ENCODE data around the gene CORO6. TPM values are rescaled to one million over a fixed set of nuclear protein-coding genes. Genes with fewer than 3 reads are reported as not detected.

Gene CORO6
- total RNA-seq, 1 experiment from 2014 or later: 35.0 TPM

DNA sequence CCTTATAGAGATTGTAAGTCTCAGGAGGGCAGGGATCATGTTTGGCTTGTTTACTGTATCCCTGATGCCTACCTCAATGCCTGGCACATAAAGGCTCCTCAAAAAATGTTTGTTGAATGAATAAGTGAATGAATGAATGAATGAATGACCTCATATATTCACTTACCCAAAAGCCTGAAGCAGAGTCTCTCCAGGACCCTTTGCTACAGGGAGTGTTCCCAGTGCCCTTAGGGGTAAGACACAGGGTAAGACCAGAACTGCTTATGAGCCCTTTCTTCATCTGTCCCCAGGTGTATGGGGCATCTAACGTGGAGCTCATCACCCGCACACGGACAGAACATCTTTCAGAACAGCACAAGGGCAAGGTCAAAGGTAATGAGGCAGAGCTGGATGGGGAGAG is 12.3 kb downstream of the CORO6 start:
- POLR2A ChIA-PET (ENCODE audit: unreplicated experiment): no interaction called here
- H4K20me1 ChIP-seq (ENCODE audit: insufficient read depth): 0 out of 2 replicates have a peak, but pooled peaks cover 3% of the 10 kb centered on the region
- intact Hi-C loops (cut with micrococcal nuclease; ENCODE audit: unreplicated experiment): no loop called here
- BruUV-seq (replicated peaks): no TSS peak
- H3K4me1 ChIP-seq (replicated peaks; ENCODE audit: insufficient read depth): no peaks in the 10 kb centered on the region
- H3K79me2 ChIP-seq (ENCODE audit: low read depth): no peaks in the 10 kb centered on the region
- no peak overlapping the region for H3K4me2 ChIP-seq
- no peaks in the 10 kb centered on the region for H3K36me3 ChIP-seq (ENCODE audit: low read depth)
- no peak overlapping the region for H3K4me3 ChIP-seq
- no peak for DNase-seq
- H3K9me2 ChIP-seq (ENCODE audit: insufficient read depth): no peaks in the 10 kb centered on the region
- CTCF ChIA-PET: interaction anchor here (0.6 kb wide), 1 partner anchor 198 kb away, joined by 10 read pairs; no protein-coding TSS in a partner anchor
- no peaks in the 10 kb centered on the region; the same call in 1 of the 2 replicates for H3F3A ChIP-seq (ENCODE audit: insufficient read depth, low read depth)
- TF ChIP-seq EZH2 (IDR thresholded peaks at IDR 0.05; ENCODE audit: low read depth) (no peak), CTCF (conservative IDR thresholded peaks at IDR 0.05) (no peak)
- H3K27ac ChIP-seq: no peak overlapping the region
- H2AFZ ChIP-seq: no peak overlapping the region
- no peaks in the 10 kb centered on the region for H3K9me3 ChIP-seq (ENCODE audit: insufficient read depth, low read depth)
- H3K27me3 ChIP-seq (ENCODE audit: insufficient read depth, low read depth): no peaks in the 10 kb centered on the region

DNA sequence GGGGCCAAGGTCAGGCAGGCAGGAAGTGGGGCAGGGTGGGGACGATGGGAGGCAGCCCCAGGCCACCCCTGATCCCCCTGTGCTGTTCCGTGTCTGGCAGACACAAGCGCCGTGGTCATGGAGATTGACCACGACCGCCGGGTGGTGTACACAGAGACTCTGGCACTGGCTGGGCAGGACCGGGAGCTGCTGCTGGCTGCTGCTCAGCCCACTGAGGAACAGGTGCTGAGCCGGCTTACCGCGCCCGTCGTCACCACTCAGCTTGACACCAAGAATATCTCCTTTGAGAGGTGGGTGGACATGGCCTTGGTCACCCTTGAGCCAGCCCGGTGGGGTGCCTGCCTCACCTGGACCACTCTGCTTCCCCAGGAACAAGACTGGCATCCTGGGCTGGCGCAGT is 13.7 kb downstream of the CORO6 start:
- POLR2A ChIA-PET (ENCODE audit: unreplicated experiment): no interaction called here
- Histone ChIP-seq H3F3A (ENCODE audit: insufficient read depth, low read depth) (no peaks in the 10 kb centered on the region; the same call in 1 of the 2 replicates), H4K20me1 (ENCODE audit: insufficient read depth) (0 out of 2 replicates have a peak, but pooled peaks cover 3% of the 10 kb centered on the region), H3K4me3 (no peak overlapping the region), H3K4me2 (no peak overlapping the region), H3K36me3 (ENCODE audit: low read depth) (no peaks in the 10 kb centered on the region), H3K9me3 (ENCODE audit: insufficient read depth, low read depth) (no peaks in the 10 kb centered on the region), H3K79me2 (ENCODE audit: low read depth) (no peaks in the 10 kb centered on the region; the same call in 1 of the 2 replicates), H3K4me1 (replicated peaks; ENCODE audit: insufficient read depth) (no peaks in the 10 kb centered on the region), H3K9me2 (ENCODE audit: insufficient read depth) (no peaks in the 10 kb centered on the region), H3K27ac (no peak overlapping the region), H3K27me3 (ENCODE audit: insufficient read depth, low read depth) (no peaks in the 10 kb centered on the region), H2AFZ (no peak overlapping the region)
- no peak for TF ChIP-seq EZH2 (IDR thresholded peaks at IDR 0.05; ENCODE audit: low read depth)
- TF ChIP-seq CTCF (conservative IDR thresholded peaks at IDR 0.05): no peak
- no TSS peak for BruUV-seq (replicated peaks)
- CTCF ChIA-PET: no interaction called here
- no peak for DNase-seq
- intact Hi-C loops (cut with micrococcal nuclease; ENCODE audit: unreplicated experiment): no loop called here

- Histone ChIP-seq H4K20me1 (ENCODE audit: insufficient read depth) (0 out of 2 replicates have a peak, but pooled peaks cover 3% of the 10 kb centered on the region), H3K4me2 (no peak overlapping the region), H3K27ac (no peak overlapping the region), H3K27me3 (ENCODE audit: insufficient read depth, low read depth) (no peaks in the 10 kb centered on the region), H3K4me3 (no peak overlapping the region), H3K79me2 (ENCODE audit: low read depth) (no peaks in the 10 kb centered on the region; the same call in 1 of the 2 replicates), H3K4me1 (replicated peaks; ENCODE audit: insufficient read depth) (no peaks in the 10 kb centered on the region), H3K36me3 (ENCODE audit: low read depth) (no peaks in the 10 kb centered on the region), H3K9me3 (ENCODE audit: insufficient read depth, low read depth) (no peaks in the 10 kb centered on the region), H3F3A (ENCODE audit: insufficient read depth, low read depth) (no peaks in the 10 kb centered on the region; the same call in 1 of the 2 replicates), H2AFZ (no peak overlapping the region), H3K9me2 (ENCODE audit: insufficient read depth) (no peaks in the 10 kb centered on the region)
- ChIA-PET POLR2A (ENCODE audit: unreplicated experiment) (no interaction called here), CTCF (no interaction called here)
- TF ChIP-seq CTCF (conservative IDR thresholded peaks at IDR 0.05) (no peak), EZH2 (IDR thresholded peaks at IDR 0.05; ENCODE audit: low read depth) (no peak)
- no TSS peak for BruUV-seq (replicated peaks)
- no peak for DNase-seq
- intact Hi-C loops (cut with micrococcal nuclease; ENCODE audit: unreplicated experiment): no loop called here
Measured at GRCh38 chr17:29607557-29608195, 15.0 kb downstream of the CORO6 start.
